ENCODE results near the gene LPCAT1. TPM values are rescaled to one million over a fixed set of nuclear protein-coding genes. Genes with fewer than 3 reads are reported as not detected.

The LPCAT1 gene
- total and polyA plus RNA-seq, 2 donors (not counting 3 experiments of a cell fraction or from before 2014, with no cell fraction given) = 28.9 to 57.2 TPM

DNA sequence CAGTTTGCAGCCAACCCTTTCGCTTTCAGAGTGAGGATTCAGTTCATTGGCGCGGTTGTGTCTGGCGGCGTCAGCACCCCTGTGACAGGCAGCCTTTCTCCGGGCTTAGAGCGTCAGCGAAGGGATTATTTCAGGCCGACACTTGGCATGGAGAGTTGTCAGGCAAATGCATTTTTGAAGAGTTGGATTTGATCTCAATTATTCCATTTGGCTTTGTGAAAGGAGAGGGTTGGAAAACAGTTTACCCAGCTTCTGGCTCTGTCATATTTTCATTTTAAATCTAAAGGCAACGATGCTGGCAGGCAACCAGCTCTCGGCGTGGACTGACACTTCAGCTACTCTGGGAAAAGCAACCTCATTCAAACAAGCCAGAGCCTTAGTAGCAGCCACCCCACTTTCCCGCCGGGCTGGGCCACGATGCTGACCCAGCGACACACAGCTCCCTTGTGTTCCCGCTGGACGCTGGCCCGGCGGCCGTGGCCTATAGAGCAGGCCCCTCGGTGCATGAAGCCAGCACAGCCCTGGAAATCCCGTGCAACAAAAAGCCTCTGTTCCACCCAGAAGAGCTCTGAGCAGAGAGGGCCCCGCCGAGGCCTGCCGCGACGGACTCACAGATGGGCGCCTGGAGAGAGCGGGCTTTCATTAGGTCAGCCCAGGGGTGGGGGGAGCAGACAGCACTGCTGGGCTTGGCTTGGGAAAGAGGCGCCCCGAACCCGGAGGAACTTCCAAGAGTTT is 28.9 kb upstream of the LPCAT1 start:
- Histone ChIP-seq H3K79me2 (ENCODE audit: control insufficient read depth, insufficient read depth, low read length) (no peaks in the 10 kb centered on the region), H3K27ac (ENCODE audit: insufficient read depth, low read depth, low read length) (no peak overlapping the region), H3K9me3 (replicated peaks; ENCODE audit: control insufficient read depth, insufficient read depth, low read length) (no peaks in the 10 kb centered on the region), H3K4me2 (ENCODE audit: insufficient read depth, low read length) (no peak overlapping the region), H3K9me1 (replicated peaks; ENCODE audit: control insufficient read depth, extremely low read depth, insufficient read depth, low read length) (no peaks in the 10 kb centered on the region), H3K4me3 (replicated peaks in 1 of 3; ENCODE audit: insufficient read depth in 1 of 3, low read depth in 1 of 3, low read length in 3 of 3) (no peak overlapping the region), H3K9ac (replicated peaks; ENCODE audit: extremely low read depth, insufficient read depth, low read length) (no peak overlapping the region), H2AFZ (ENCODE audit: low read depth, low read length) (no peak overlapping the region), H3K27me3 (ENCODE audit: control insufficient read depth in 2 of 2, insufficient read depth in 2 of 2, low read length in 2 of 2) (peaks cover 0 to 2% of the 10 kb centered on the region in 2 experiments), H3K36me3 (ENCODE audit: control insufficient read depth in 2 of 2, extremely low read depth in 1 of 2, insufficient read depth in 2 of 2, low read length in 2 of 2) (no peaks in the 10 kb centered on the region), H4K20me1 (replicated peaks; ENCODE audit: control insufficient read depth, extremely low read depth, insufficient read depth, low read length) (no peaks in the 10 kb centered on the region), H3K4me1 (ENCODE audit: control insufficient read depth, extremely low read depth, insufficient read depth, low read length) (no peaks in the 10 kb centered on the region)
- intact Hi-C loops (cut with micrococcal nuclease) (no loop called here), dilution Hi-C loops (cut with MboI; ENCODE audit: extremely low pct_ligation_motif_present, low sequenced_read_pairs) (no loop called here)
- POLR2A ChIA-PET = no interaction called here
- no TSS peak for BruUV-seq (replicated peaks)
- DNase-seq (ENCODE audit: low read depth, low spot score) = no peak
- CTCF ChIA-PET = no interaction called here
- TF ChIP-seq GATA2 (IDR thresholded peaks at IDR 0.05; ENCODE audit: insufficient read depth, insufficient read length, low read depth, low read length) (no peak), POLR2AphosphoS5 (IDR thresholded peaks at IDR 0.05; ENCODE audit: insufficient read depth, low read depth, low read length) (no peak), MYC (IDR thresholded peaks at IDR 0.05; ENCODE audit: low read depth, low read length) (no peak), EZH2 (IDR thresholded peaks at IDR 0.05; ENCODE audit: borderline replicate concordance, low read depth, low read length, severe bottlenecking) (no peak), FOS (IDR thresholded peaks at IDR 0.05; ENCODE audit: borderline replicate concordance, insufficient read depth, low read length) (no peak), MAX (IDR thresholded peaks at IDR 0.05; ENCODE audit: insufficient read depth, insufficient read length) (no peak)
- TF ChIP-seq, protein P1, sequence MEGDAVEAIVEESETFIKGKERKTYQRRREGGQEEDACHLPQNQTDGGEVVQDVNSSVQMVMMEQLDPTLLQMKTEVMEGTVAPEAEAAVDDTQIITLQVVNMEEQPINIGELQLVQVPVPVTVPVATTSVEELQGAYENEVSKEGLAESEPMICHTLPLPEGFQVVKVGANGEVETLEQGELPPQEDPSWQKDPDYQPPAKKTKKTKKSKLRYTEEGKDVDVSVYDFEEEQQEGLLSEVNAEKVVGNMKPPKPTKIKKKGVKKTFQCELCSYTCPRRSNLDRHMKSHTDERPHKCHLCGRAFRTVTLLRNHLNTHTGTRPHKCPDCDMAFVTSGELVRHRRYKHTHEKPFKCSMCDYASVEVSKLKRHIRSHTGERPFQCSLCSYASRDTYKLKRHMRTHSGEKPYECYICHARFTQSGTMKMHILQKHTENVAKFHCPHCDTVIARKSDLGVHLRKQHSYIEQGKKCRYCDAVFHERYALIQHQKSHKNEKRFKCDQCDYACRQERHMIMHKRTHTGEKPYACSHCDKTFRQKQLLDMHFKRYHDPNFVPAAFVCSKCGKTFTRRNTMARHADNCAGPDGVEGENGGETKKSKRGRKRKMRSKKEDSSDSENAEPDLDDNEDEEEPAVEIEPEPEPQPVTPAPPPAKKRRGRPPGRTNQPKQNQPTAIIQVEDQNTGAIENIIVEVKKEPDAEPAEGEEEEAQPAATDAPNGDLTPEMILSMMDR (IDR thresholded peaks at IDR 0.05; ENCODE audit: extremely low read depth in 1 of 2, insufficient read depth in 1 of 2, low read depth in 1 of 2, low read length in 2 of 2) = no peak
- FAIRE-seq = no peak
